OCI-LY3 (cell line): ENCODE data around the gene FAM50B.

Experiments
- H2AFZ ChIP-seq: fragments of 200-600, 300-600 bp; shearing (Covaris generic); 2 replicates; pipeline ENCODE4 v1.6.0; 2014; ENCODE audit warnings: antibody characterized with exemption, low read depth, low read length
- H3K27ac ChIP-seq: fragments of 200-600, 300-600 bp; sonication (generic); 2 replicates; pipeline ENCODE4 v1.5.1; 2014; ENCODE audit warnings: mild to moderate bottlenecking, low read length, moderate library complexity, mixed read lengths
- H3K27me3 ChIP-seq: fragments of 200-600, 300-600 bp; sonication (generic); 2 replicates; pipeline ENCODE4 v1.6.1; 2014; ENCODE audit warnings: low read depth, low read length, mixed read lengths
- H3K36me3 ChIP-seq: fragments of 200-600, 300-600 bp; sonication (generic); replicated peaks from 2 replicates; pipeline ENCODE3; 2014; ENCODE audit warnings: low read depth, low read length, mixed read lengths
- H3K4me1 ChIP-seq: fragments of 300-600, 200-600 bp; sonication (generic); 2 replicates; pipeline ENCODE4 v1.6.1; 2014; ENCODE audit warnings: low read length, mixed read lengths
- H3K4me2 ChIP-seq: fragments of 200-600, 300-600 bp; sonication (generic); 2 replicates; pipeline ENCODE4 v1.6.1; 2014; ENCODE audit warnings: low read length, mixed read lengths
- H3K4me3 ChIP-seq: fragments of 300-600, 200-600 bp; sonication (generic); 2 replicates; pipeline ENCODE4 v1.5.1; 2014; ENCODE audit warnings: antibody characterized with exemption, mild to moderate bottlenecking, low read length, moderate library complexity
- H3K79me2 ChIP-seq: fragments of 300-600, 200-600 bp; shearing (Covaris generic); 2 replicates; pipeline ENCODE4 v1.6.1; 2014; ENCODE audit warnings: mild to moderate bottlenecking, low read length, mixed read lengths
- H3K9ac ChIP-seq: fragments of 300-600, 200-600 bp; shearing (Covaris generic); 2 replicates; pipeline ENCODE4 v1.6.0; 2014; ENCODE audit warnings: mild to moderate bottlenecking, low read length, moderate library complexity
- H3K9me3 ChIP-seq: fragments of 200-600, 300-600 bp; shearing (Covaris generic); 2 replicates; pipeline ENCODE4 v1.6.1; 2014; ENCODE audit warnings: low read length, mixed read lengths; ENCODE audit not compliant: insufficient read depth
- H4K20me1 ChIP-seq: fragments of 200-600, 300-600 bp; sonication (generic); 2 replicates; pipeline ENCODE4 v1.6.1; 2016; ENCODE audit warnings: low read length, mixed read lengths; ENCODE audit not compliant: insufficient read depth
- EZH2phosphoT487 ChIP-seq: fragments of 200-600 bp; shearing (Covaris generic); IDR thresholded peaks from 2 replicates; pipeline ENCODE4 v1.6.1; 2018; ENCODE audit warnings: antibody characterized with exemption, mixed run types, low read depth
- TF ChIP-seq, protein P1 (sequence below): fragments of 200-600, 300-600 bp; sonication (generic); IDR thresholded peaks from 2 replicates; pipeline ENCODE4 v1.5.1; 2014; ENCODE audit warnings: antibody characterized with exemption, low read length, low read depth

The FAM50B gene

GRCh38 chr6:3809982-3810381 lies 39.2 kb upstream of the FAM50B start:
- Histone ChIP-seq H3K79me2 (no peaks in the 10 kb centered on the region), H3K27ac (no peak overlapping the region), H3K36me3 (peaks cover under 1% of the 10 kb centered on the region), H3K4me1 (peaks cover 32% of the 10 kb centered on the region), H3K4me2 (no peak overlapping the region), H2AFZ (no peak overlapping the region), H3K27me3 (no peaks in the 10 kb centered on the region), H4K20me1 (no peaks in the 10 kb centered on the region), H3K9me3 (peaks cover 2% of the 10 kb centered on the region; the same call in 1 of the 2 replicates), H3K9ac (no peak overlapping the region), H3K4me3 (no peak overlapping the region)
- TF ChIP-seq, protein P1, sequence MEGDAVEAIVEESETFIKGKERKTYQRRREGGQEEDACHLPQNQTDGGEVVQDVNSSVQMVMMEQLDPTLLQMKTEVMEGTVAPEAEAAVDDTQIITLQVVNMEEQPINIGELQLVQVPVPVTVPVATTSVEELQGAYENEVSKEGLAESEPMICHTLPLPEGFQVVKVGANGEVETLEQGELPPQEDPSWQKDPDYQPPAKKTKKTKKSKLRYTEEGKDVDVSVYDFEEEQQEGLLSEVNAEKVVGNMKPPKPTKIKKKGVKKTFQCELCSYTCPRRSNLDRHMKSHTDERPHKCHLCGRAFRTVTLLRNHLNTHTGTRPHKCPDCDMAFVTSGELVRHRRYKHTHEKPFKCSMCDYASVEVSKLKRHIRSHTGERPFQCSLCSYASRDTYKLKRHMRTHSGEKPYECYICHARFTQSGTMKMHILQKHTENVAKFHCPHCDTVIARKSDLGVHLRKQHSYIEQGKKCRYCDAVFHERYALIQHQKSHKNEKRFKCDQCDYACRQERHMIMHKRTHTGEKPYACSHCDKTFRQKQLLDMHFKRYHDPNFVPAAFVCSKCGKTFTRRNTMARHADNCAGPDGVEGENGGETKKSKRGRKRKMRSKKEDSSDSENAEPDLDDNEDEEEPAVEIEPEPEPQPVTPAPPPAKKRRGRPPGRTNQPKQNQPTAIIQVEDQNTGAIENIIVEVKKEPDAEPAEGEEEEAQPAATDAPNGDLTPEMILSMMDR = no peak
- no peak for TF ChIP-seq EZH2phosphoT487

DNA sequence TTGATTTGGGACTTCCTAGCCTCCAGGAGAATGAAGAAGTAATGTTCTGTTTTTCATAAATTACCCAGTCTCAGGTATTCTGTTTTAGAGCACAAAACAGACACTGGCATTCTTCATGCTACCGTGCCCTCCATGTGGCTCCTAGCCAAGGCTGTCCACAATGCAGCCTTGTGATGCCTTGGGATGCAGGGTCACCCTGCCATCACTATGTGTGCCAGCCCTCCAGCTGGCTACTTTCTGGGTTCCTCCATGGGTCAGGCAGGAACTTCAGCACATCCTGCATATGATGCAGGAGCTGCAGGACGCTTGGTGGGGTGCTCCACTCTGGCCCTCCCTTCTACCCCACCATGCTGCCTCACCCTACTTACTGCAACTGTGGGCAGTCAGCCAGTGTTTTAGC lies 38.0 kb upstream of the FAM50B start:
- H4K20me1 ChIP-seq = no peaks in the 10 kb centered on the region
- no peak for TF ChIP-seq EZH2phosphoT487
- TF ChIP-seq, protein P1 = no peak
- H3K9me3 ChIP-seq = no peaks in the 10 kb centered on the region
- H3K4me2 ChIP-seq = peak overlapping the region; percentile 43
- no peak overlapping the region for H3K4me3 ChIP-seq
- no peaks in the 10 kb centered on the region for H3K36me3 ChIP-seq
- H3K27ac ChIP-seq = no peak overlapping the region
- H3K79me2 ChIP-seq = no peaks in the 10 kb centered on the region
- peaks cover 31% of the 10 kb centered on the region for H3K4me1 ChIP-seq
- no peak overlapping the region for H2AFZ ChIP-seq
- H3K27me3 ChIP-seq = no peaks in the 10 kb centered on the region
- no peak overlapping the region for H3K9ac ChIP-seq

GRCh38 chr6:3812596-3812995 lies 36.6 kb upstream of the FAM50B start:
- Histone ChIP-seq H3K36me3 (no peaks in the 10 kb centered on the region), H3K79me2 (no peaks in the 10 kb centered on the region), H3K27me3 (no peaks in the 10 kb centered on the region), H3K9me3 (no peaks in the 10 kb centered on the region), H3K4me2 (peak overlapping the region; percentile 78), H3K4me1 (peaks cover 31% of the 10 kb centered on the region), H3K4me3 (peak overlapping the region; percentile 49), H2AFZ (no peak overlapping the region), H4K20me1 (no peaks in the 10 kb centered on the region), H3K27ac (no peak overlapping the region), H3K9ac (no peak overlapping the region)
- no peak for TF ChIP-seq EZH2phosphoT487
- TF ChIP-seq, protein P1 = no peak

DNA sequence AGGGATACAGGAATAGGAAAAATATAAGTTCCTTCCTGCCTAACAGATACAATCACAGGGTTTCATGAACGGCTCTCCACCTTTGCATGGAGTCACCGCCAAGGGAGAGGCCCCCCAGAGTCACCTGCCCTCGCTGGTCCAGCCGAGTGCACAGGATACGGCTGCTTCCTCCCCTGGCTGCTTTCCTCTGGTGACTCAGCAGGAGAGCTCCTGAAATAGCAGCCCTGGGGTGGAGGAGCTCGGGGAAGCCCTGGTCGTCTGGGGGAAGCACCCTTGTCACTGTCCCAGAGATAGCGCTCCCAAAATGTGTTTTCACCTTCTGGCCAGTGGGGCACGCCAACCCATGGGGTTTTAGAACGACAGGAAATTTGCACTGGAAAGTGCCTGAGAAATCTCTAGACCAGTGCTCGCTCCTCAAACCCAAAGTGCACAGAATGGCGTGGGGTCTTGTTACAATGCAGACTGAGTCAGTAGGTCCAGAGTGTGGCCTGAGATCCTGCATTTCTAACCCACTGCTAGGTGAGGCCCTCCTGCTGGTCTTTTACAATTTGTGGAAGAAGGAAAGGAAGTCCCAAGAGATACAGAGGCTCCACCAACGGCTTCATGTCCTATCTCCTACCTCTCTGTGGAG lies 35.9 kb upstream of the FAM50B start:
- no peaks in the 10 kb centered on the region for H3K9me3 ChIP-seq
- no peak overlapping the region for H3K27ac ChIP-seq
- H2AFZ ChIP-seq = no peak overlapping the region
- no peaks in the 10 kb centered on the region for H3K27me3 ChIP-seq
- H3K4me3 ChIP-seq = peak overlapping the region; percentile 49
- no peak for TF ChIP-seq EZH2phosphoT487
- TF ChIP-seq, protein P1 = no peak
- no peaks in the 10 kb centered on the region for H3K79me2 ChIP-seq
- H3K4me2 ChIP-seq = peak overlapping the region; percentile 78
- H4K20me1 ChIP-seq = no peaks in the 10 kb centered on the region
- no peak overlapping the region; the same call in 1 of the 2 replicates for H3K9ac ChIP-seq
- no peaks in the 10 kb centered on the region for H3K36me3 ChIP-seq
- H3K4me1 ChIP-seq = peaks cover 31% of the 10 kb centered on the region
